Colonic mucosa (tissue), 4 donors: ENCODE measurements around the gene SLC6A20. TPM values are rescaled to one million over a fixed set of nuclear protein-coding genes. Genes with fewer than 3 reads are reported as not detected.

Experiments used
- DNase-seq: peaks from one replicate; pipeline ENCODE4 v3.0.0-alpha.2; 2020
- H3K27ac ChIP-seq: fragments of 200-600 bp; one replicate; pipeline ENCODE4 v1.8.0; 2021
- H3K27me3 ChIP-seq: fragments of 200-600 bp; one replicate; pipeline ENCODE4 v1.8.0; 2021
- H3K36me3 ChIP-seq: fragments of 200-600 bp; one replicate; pipeline ENCODE4 v1.8.0; 2021
- H3K4me1 ChIP-seq: fragments of 200-600 bp; one replicate; pipeline ENCODE4 v1.8.0; 2021; ENCODE audit warnings: mild to moderate bottlenecking
- H3K4me3 ChIP-seq: fragments of 200-600 bp; one replicate; pipeline ENCODE4 v1.8.0; 2021
- H3K9ac ChIP-seq, 2 donors: one replicate each; pipeline ENCODE4 v1.7.0; 2013; ENCODE audit warnings: control low read depth in 2 of 2, low read depth in 2 of 2, low read length in 2 of 2
- H3K9me3 ChIP-seq: fragments of 200-600 bp; one replicate; pipeline ENCODE4 v1.8.0; 2021
- intact Hi-C: fragments of 100-400 bp; cut with DNase I; formaldehyde crosslinking; loops from one replicate; pipeline ENCODE4 v1.14.1; 2022
- total RNA-seq, 2 donors: library from RNA; stranded (reverse); fragmentation: NEBNext Ultra II Directional in 1 of 2; extraction: Animal tissue kit (Norgen Biotek cat#: 25700) in 1 of 2; gene quantifications; one replicate each; pipeline ENCODE4 v1.2.1, GENCODE V29; 2021
- TF ChIP-seq, protein P1 (sequence below): fragments of 200-600 bp; IDR thresholded peaks from one replicate; pipeline ENCODE4 v1.8.0; 2022; ENCODE audit warnings: antibody characterized with exemption, mild to moderate bottlenecking
- donor health status: healthy.
- donor health status: DM: no; HTN: no; CAD: no.
- donor health status: DM: no; HTN: no; CAD: no.

SLC6A20 gene
- total RNA-seq, 2 donors from 2014 or later = 4.2 to 4.4 TPM

DNA sequence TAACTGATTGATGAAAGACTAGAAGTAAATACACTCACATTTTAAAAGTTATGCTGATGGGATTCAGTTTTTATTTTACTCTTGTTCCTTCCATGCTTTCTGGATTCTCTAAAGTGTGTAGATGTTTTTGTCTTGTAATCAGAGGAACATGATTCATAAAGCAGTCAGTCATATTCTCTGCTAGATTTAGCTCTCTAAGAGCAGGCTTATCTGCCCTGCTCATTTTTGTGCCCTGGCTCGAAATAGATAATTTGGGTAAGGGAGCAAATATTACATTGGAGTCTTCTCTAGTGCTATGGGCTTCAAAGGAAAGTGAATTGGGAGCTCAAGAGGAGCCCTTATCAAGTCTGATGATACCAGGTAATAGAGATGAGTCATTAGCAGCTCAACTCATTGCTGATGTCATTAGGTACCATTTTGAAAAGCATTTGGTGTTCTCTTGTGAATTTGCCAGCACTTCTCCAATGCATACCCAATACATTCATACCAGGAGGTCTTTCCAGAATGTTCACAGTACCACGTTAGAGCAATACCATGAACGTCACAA is 79.5 kb downstream of the SLC6A20 start:
- Histone ChIP-seq H3K9ac (no peak overlapping the region), H3K4me1 (no peaks in the 10 kb centered on the region), H3K27me3 (no peaks in the 10 kb centered on the region), H3K9me3 (no peaks in the 10 kb centered on the region), H3K36me3 (no peaks in the 10 kb centered on the region), H3K27ac (no peak overlapping the region), H3K4me3 (no peak overlapping the region)
- no peak for DNase-seq
- TF ChIP-seq, protein P1, sequence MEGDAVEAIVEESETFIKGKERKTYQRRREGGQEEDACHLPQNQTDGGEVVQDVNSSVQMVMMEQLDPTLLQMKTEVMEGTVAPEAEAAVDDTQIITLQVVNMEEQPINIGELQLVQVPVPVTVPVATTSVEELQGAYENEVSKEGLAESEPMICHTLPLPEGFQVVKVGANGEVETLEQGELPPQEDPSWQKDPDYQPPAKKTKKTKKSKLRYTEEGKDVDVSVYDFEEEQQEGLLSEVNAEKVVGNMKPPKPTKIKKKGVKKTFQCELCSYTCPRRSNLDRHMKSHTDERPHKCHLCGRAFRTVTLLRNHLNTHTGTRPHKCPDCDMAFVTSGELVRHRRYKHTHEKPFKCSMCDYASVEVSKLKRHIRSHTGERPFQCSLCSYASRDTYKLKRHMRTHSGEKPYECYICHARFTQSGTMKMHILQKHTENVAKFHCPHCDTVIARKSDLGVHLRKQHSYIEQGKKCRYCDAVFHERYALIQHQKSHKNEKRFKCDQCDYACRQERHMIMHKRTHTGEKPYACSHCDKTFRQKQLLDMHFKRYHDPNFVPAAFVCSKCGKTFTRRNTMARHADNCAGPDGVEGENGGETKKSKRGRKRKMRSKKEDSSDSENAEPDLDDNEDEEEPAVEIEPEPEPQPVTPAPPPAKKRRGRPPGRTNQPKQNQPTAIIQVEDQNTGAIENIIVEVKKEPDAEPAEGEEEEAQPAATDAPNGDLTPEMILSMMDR = no peak
- intact Hi-C loops = no loop called here

DNA sequence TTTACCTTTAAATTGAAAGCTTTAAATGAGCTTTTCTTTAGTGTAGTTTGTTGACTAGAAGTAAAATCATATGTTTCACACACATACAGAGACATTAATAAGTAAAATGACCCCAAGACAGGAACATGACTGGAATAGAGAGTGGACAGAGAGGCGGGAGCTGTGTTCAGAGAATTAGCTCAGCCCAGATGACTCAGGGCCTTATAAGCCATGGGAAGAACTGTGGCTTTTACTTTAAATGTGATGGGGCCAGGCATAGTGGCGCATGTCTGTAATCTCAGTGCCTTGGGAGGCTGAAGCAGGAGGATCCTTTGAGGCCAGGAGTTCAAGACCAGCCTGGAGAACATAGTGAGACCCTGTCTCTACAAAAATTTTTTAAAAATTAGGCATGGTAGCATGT is 80.4 kb downstream of the SLC6A20 start:
- intact Hi-C loops = no loop called here
- H3K27me3 ChIP-seq = no peaks in the 10 kb centered on the region
- H3K4me3 ChIP-seq = no peak overlapping the region
- H3K36me3 ChIP-seq = no peaks in the 10 kb centered on the region
- TF ChIP-seq, protein P1 = no peak
- H3K9ac ChIP-seq = no peak overlapping the region
- no peak for DNase-seq
- H3K9me3 ChIP-seq = no peaks in the 10 kb centered on the region
- H3K4me1 ChIP-seq = no peaks in the 10 kb centered on the region
- H3K27ac ChIP-seq = no peak overlapping the region

DNA sequence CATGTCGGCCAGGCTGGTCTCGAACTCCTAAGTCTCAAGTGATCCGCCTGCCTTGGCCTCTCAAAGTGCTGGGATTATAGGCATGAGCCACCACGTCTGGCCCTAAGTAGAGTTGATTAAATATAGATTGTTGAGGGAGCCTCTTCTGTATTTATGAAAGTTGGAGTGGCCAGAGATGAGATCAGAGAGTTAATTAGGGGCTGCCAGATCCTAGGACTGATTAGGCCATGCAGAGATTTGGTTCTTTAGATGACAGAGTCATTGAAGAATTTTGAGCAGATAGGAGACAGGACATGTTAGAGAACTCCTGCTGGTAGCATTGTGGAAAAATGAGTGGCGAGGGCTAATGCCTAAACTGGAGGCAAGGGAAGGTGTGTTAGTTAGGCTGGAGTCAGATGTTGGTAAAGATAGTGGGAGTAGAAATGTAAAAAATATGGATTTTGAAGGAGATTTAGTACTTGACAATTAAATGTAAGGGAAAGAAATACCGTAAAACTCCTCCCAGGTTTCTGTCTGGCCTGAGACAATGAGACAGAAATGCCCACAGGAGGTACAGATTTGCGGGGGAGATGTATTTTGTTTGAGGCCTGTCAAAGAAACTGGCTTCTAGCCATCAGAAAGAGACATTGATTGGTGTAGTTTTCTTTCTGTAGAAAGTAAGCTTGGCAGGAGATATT is 83.8 kb downstream of the SLC6A20 start:
- H3K27me3 ChIP-seq = no peaks in the 10 kb centered on the region
- H3K27ac ChIP-seq = no peak overlapping the region
- DNase-seq = no peak
- H3K4me3 ChIP-seq = no peak overlapping the region
- no peak overlapping the region for H3K9ac ChIP-seq
- TF ChIP-seq, protein P1 = no peak
- no peaks in the 10 kb centered on the region for H3K4me1 ChIP-seq
- peaks cover 4% of the 10 kb centered on the region for H3K36me3 ChIP-seq
- intact Hi-C loops = no loop called here
- no peaks in the 10 kb centered on the region for H3K9me3 ChIP-seq

DNA sequence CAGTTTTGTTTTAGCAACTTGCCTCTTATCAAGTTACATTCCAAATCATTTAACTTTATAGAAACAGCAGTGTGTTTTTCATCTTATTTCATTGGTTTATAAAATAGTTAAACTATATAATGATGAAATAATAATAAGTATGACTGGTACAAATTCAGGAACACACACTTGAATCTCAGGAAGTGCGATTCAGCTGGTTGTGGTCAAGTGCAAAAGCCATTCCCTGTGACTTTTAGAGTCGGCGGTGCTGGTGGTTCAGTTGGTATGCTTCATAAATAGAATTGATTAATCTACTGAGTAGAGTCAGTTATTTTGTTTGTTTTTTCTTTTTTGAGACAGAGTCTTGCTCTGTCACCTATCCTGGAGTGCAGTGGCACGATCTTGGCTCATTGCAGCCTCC is 84.4 kb downstream of the SLC6A20 start:
- intact Hi-C loops = no loop called here
- TF ChIP-seq, protein P1 = no peak
- Histone ChIP-seq H3K9me3 (no peaks in the 10 kb centered on the region), H3K27me3 (no peaks in the 10 kb centered on the region), H3K36me3 (peaks cover 4% of the 10 kb centered on the region), H3K4me1 (no peaks in the 10 kb centered on the region), H3K27ac (no peak overlapping the region), H3K9ac (no peak overlapping the region), H3K4me3 (no peak overlapping the region)
- no peak for DNase-seq

DNA sequence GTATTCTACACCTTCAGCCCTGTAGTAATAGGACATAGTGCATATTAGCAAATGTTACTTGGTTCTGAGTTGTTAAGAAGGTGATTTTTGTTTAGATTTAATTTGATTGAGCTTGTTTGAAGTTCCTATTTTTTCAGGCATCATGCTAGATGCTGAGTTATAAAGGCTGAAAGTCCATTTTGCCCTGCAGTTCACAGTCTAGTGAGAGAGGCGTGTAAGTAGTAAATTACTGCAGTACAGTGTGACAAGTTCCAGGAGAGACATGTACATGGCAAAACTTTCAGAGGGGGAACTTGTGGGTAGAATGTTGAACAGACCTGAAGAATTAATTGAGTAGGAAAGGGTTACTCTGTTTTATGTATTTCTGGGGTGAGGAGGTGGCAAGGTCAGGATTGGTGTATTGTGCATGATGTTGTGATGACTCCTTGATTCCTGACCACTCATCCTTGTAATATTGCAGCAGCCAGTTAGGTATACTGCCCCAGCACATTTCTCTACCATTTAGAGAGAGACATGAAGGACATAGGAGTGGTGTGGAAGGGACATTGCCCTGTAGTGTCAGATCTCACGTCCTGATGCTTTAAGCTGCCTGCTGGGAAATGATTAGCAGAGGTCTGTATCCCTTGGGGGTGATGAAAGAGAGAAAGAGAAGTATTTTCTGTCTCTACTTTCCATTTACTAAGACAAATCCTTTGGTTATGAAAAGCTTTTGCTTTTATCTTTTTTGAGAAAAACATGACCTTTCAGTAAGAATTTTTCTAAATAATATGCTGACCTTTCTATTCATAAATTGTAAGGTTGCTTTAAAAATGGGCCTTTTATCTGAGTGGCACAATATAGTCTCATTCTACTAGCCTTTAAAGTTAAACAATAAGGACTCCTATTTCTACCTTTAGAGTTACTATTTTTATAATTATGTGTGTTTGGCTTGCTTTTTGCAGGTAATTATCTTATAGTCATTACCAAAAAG is 90.2 kb downstream of the SLC6A20 start:
- Histone ChIP-seq H3K4me3 (no peak overlapping the region), H3K4me1 (no peaks in the 10 kb centered on the region), H3K9ac (no peak overlapping the region), H3K27me3 (no peaks in the 10 kb centered on the region), H3K9me3 (no peaks in the 10 kb centered on the region), H3K27ac (no peak overlapping the region), H3K36me3 (peaks cover 4% of the 10 kb centered on the region)
- TF ChIP-seq, protein P1 = no peak
- no peak for DNase-seq
- intact Hi-C loops = no loop called here

Other genes starting within 250 kb of the SLC6A20 start
- 10 to 100 TPM; 38.4 to 51.0 TPM for gene LIMD1, start 201.8 kb downstream of the SLC6A20 start, total RNA-seq
- 10 to 100 TPM; 47.2 TPM for gene SACM1L, start 107.1 kb downstream of the SLC6A20 start, total RNA-seq
- gene LZTFL1, start 45.6 kb upstream of the SLC6A20 start, total RNA-seq = 10 to 100 TPM; 10.5 to 11.4 TPM
- gene CCR9, start 90.0 kb upstream of the SLC6A20 start, total RNA-seq = under 1 TPM in 1 of 2 donors, not detected in 1; 0.13 TPM
- gene CXCR6, start 146.9 kb upstream of the SLC6A20 start, total RNA-seq = 1 to 10 TPM; 1.0 to 1.6 TPM
- 10 to 100 TPM; 21.7 to 30.8 TPM for gene FYCO1, start 199.3 kb upstream of the SLC6A20 start, total RNA-seq
- gene XCR1, start 230.9 kb upstream of the SLC6A20 start, total RNA-seq = under 1 TPM; 0.05 to 0.17 TPM